HG03095 (cell line): ENCODE data around the gene PPA1.
"Not testable (repeated sequence)": the region's sequence is repeated elsewhere in the genome, so short reads cannot be mapped to it uniquely, and the experiment has no call there.

Experiments
- ATAC-seq: cut with Tn5 transposase; IDR thresholded peaks from one replicate; pipeline ENCODE4 v1.9.1; 2021; ENCODE audit warnings: moderate library complexity; ENCODE audit not compliant: unreplicated experiment

PPA1 gene

GRCh38 chr10:70255329-70256299 lies 22.4 kb upstream of the PPA1 start:
- no peak for ATAC-seq

GRCh38 chr10:70254778-70255328 lies 21.6 kb upstream of the PPA1 start:
- ATAC-seq: no peak

- no peak for ATAC-seq
Observed at GRCh38 chr10:70253878-70254765, 20.9 kb upstream of the PPA1 start.

GRCh38 chr10:70250961-70251680 lies 17.9 kb upstream of the PPA1 start:
- no peak for ATAC-seq

GRCh38 chr10:70247360-70247759 lies 14.1 kb upstream of the PPA1 start:
- ATAC-seq: no peak

GRCh38 chr10:70241081-70241480 lies 7.9 kb upstream of the PPA1 start:
- ATAC-seq: no peak

GRCh38 chr10:70239986-70240385 lies 6.8 kb upstream of the PPA1 start:
- not testable (repeated sequence) for ATAC-seq

- ATAC-seq: not testable (repeated sequence)
Observed at GRCh38 chr10:70239077-70239976, 6.1 kb upstream of the PPA1 start.

- ATAC-seq: not testable (repeated sequence)
Observed at GRCh38 chr10:70237958-70238536, 4.8 kb upstream of the PPA1 start.

GRCh38 chr10:70234668-70235447 lies 1.6 kb upstream of the PPA1 start:
- no peak for ATAC-seq

- no peak for ATAC-seq
Observed at GRCh38 chr10:70233939-70234300, 691 bp upstream of the PPA1 start.

- no peak for ATAC-seq
Observed at GRCh38 chr10:70232859-70233108, 445 bp downstream of the PPA1 start.

- ATAC-seq: no peak
Observed at GRCh38 chr10:70232155-70232858, 922 bp downstream of the PPA1 start.

- ATAC-seq: no peak
Observed at GRCh38 chr10:70228491-70228890, 4.7 kb downstream of the PPA1 start.

GRCh38 chr10:70227548-70228320 lies 5.5 kb downstream of the PPA1 start:
- ATAC-seq: no peak

GRCh38 chr10:70223728-70224127 lies 9.5 kb downstream of the PPA1 start:
- ATAC-seq: no peak

- ATAC-seq: not testable (repeated sequence)
Observed at GRCh38 chr10:70222811-70223447, 10.3 kb downstream of the PPA1 start.
